GM18870 (cell line): ENCODE data around the gene ARHGAP8.

ENCODE experiments used
- ATAC-seq: cut with Tn5 transposase; IDR thresholded peaks from one replicate; pipeline ENCODE4 v1.9.1; 2021; ENCODE audit warnings: moderate library complexity; ENCODE audit not compliant: unreplicated experiment

The ARHGAP8 gene

DNA sequence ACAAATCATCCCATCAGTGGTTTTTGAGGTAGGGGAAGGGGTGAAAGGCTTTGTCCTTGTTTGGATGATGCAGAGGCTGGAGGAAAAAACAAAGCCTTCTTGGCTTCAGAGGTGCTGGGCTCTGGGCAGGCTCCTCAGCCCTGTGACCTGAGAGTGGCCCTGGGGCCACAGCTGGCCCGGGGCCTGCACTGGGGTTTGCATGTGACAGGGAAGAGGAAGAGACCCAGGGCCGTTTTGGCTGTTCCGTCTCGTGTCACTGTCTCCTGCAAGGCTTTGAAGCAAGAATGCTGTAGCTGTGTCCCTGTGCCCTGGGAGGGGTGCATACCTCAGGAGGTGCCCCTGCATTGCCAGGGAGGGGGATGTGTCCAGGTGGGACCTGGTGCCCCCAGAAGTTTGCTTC is 12.6 kb downstream of the ARHGAP8 start:
- no peak for ATAC-seq

- ATAC-seq = no peak
These were observed 13.4 kb downstream of the ARHGAP8 start for GRCh38 chr22:44765571-44766285.

- no peak for ATAC-seq
These were observed 20.7 kb downstream of the ARHGAP8 start for GRCh38 chr22:44773082-44773481.

DNA sequence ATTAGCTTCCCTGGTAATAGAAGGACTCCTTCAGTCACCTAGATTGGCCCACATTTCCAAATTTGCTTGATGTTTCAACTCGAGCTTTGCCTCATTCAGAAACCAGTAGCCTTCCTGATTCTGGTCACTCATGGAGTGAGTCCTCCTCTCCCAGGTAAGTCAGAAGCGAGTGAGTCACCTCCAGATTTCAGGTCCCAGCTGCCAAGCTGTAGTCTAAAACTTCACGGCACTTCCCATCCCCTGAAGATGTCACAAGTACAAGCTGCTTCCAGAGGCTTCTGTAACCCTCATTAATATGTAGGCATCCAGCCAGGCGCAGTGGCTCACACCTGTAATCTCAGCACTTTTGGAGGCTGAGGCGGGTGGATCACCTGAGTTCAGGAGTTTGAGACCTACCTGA is 23.5 kb downstream of the ARHGAP8 start:
- no peak for ATAC-seq

GRCh38 chr22:44776605-44777363 is 24.4 kb downstream of the ARHGAP8 start:
- no peak for ATAC-seq

DNA sequence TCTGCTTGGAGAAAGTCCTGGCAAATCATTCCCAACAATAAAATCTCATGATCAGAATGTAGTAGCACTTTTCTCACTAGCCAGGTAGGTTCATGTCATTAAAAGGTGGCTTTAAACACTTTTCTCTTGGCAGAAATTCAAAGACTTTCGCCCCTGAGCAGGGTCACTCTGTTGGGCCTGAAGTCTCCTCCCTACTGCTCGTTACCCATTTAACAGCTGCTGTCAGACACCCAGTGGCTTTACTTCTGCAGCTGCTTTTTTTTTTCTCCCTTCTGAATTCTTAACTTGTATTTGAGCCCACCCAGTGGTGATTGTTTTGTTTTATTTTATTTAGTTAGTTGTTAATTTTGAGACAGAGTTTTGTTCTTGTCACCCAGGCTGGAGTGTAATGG is 25.0 kb downstream of the ARHGAP8 start:
- ATAC-seq = no peak

DNA sequence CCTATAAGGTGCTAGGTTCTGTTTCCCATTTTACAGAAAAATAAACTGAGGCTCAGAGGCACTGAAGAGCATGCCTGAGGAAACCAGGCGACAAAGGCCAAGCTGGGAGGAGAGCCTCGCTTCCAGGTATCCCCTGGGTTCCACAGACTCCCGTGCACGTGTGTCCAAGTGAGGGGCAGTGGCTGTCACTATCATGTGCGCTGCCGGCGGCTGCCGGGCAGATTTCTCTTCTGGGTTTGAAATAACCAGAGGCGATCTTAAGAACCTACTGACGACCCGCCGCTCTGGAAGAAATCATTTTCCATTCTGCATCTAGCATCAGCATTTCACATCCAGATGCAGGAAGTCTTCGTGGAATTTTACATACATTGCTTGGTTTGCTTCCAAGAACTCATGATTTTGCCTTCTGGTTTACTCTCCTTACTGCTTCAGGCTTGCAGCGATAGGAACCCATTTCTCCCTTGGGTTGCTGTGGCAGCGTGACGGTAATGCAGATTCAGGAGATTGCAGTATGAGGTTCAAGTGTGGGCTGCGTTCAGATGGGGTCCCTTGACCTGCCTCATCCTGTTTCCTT is 28.6 kb downstream of the ARHGAP8 start:
- no peak for ATAC-seq

DNA sequence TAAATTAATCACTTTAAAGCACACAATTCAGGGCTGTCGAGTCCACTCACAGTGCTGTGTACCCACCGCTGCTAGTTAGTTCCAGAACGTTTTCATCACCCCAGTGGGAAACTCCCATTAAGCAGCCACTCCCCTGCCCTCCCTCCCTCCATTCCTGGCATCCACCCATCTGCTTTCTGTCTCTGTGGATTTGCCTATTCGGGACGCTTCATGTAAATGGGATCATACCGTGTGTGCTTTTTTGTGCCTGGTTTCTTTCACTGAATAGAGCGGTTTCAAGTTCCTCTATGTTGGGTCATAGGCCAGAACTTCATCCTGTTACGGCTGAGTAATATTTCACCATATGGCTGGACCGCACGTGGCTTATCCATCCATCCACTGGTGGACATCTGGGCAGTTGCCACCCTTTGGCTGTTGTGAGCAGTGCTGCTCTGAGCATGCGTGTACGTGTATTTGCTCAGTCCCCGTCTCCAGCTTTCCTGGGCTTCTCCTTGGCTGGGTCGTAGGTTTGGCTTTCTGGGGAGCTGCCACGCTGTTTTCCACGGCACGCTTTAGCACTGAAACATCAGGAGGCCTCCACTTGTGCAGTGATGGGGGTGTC is 30.1 kb downstream of the ARHGAP8 start:
- ATAC-seq = no peak

DNA sequence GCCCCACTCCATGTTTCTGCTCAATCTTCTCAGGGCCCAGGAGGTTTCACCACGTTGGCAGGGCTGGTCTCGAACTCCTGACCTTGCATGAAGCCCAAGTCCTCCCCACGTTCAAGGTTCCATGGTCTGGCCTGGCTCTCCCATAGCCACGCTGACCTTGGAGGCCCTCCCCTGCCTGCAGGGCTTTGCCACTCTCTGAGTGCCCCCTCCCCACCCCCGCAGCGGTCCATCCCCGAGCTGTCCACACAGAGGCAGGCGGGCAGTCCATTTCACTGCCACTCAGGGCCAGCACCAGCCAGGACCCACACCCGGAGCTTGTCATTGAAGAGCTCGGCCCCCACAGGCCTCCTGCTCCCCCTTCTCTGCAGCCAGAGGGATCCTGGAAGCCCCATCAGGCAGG is 30.7 kb downstream of the ARHGAP8 start:
- ATAC-seq = no peak

- ATAC-seq = no peak
These were observed 31.2 kb downstream of the ARHGAP8 start for GRCh38 chr22:44783581-44783980.

DNA sequence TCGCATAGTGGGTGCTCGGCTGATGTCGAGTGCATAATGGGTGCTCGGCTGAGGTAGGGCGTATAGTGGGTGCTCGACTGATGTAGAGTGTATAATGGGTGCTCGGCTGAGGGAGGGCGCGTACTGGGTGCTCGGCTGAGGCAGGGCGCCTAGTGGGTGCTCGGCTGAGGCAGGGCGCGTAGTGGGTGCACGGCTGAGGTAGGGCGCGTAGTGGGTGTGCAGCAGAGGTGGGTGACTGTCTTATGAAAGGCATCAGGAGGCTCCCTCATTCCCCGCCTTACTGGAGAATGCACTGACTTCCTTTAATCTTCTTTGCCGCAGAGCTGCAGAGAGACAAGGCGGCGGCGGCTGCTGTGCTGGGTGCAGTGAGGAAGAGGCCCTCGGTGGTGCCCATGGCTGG is 33.8 kb downstream of the ARHGAP8 start:
- no peak for ATAC-seq

DNA sequence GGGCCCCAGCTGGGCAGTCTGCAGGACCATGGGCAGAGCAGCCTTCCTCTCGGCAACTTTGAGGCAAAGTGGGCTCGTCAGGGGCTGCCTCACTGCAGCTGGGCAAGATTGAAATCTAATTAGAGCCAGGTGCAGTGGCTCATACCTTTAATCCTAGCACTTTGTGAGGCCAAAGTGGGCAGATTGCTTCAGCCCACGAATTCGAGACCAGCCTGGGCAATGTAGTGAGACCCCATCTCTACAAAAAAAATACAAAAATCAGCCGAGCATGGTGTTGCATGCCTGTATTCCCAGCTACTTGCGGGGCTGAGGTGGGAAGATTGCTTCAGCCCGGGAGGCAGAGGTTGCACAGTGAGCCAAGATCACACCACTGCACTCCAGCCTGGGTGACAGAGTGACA is 34.2 kb downstream of the ARHGAP8 start:
- no peak for ATAC-seq

- no peak for ATAC-seq
These were observed 35.5 kb downstream of the ARHGAP8 start for GRCh38 chr22:44787832-44788231.

- ATAC-seq = no peak
These were observed 40.7 kb downstream of the ARHGAP8 start for GRCh38 chr22:44793106-44793505.

- ATAC-seq = no peak
These were observed 41.3 kb downstream of the ARHGAP8 start for GRCh38 chr22:44793506-44794172.

- no peak for ATAC-seq
These were observed 43.6 kb downstream of the ARHGAP8 start for GRCh38 chr22:44795701-44796630.

DNA sequence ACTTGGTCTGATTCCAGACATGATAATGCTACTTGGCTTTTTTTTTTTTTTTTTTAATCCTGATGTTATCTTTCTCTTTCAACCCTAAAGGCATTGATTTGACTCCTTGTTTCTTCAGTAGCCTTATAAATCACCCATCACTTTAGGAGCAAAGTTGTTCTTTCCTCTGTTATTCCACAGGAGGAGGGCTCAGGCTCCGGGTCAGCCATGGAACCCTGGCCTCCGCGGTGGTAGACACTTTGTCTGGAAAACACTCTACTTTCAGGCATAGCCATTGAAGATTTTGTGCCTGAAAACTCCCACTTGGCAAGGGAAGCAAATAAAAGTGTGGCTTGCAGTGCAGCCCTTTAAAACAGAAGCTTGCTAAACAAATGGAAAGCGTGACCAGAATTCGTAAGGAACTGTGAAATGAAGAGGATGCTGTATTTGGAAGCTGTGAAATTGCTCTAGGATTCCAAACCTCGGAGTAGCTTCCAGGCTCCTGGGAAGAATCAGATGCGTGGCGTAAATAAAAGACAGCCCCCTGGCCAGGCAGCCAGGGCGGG is 44.9 kb downstream of the ARHGAP8 start:
- no peak for ATAC-seq

- ATAC-seq = no peak
These were observed 46.9 kb downstream of the ARHGAP8 start for GRCh38 chr22:44799077-44799945.
